Loucy (cell line): ENCODE data around the gene NPBWR2.

ENCODE experiments used
- H2AFZ ChIP-seq: fragments of 200-600 bp; sonication (generic); 2 replicates; pipeline ENCODE4 v1.6.0; 2016; ENCODE audit warnings: antibody characterized with exemption, mild to moderate bottlenecking, low read length, moderate library complexity
- H3F3A ChIP-seq: fragments of 200-600 bp; 2 replicates; pipeline ENCODE4 v1.6.0; 2016; ENCODE audit warnings: antibody characterized with exemption, low read depth, mild to moderate bottlenecking
- H3K27me3 ChIP-seq: fragments of 200-600 bp; sonication (generic); 2 replicates; pipeline ENCODE4 v1.6.1; 2014; ENCODE audit warnings: low read length, mild to moderate bottlenecking; ENCODE audit not compliant: insufficient read depth, poor library complexity, severe bottlenecking
- H3K36me3 ChIP-seq: fragments of 200-600 bp; sonication (generic); 2 replicates; pipeline ENCODE4 v1.6.1; 2016; ENCODE audit warnings: low read length; ENCODE audit not compliant: insufficient read depth
- H3K4me1 ChIP-seq: fragments of 200-600 bp; sonication (generic); 2 replicates; pipeline ENCODE4 v1.5.1; 2014; ENCODE audit warnings: low read length, mild to moderate bottlenecking; ENCODE audit not compliant: insufficient read depth, poor library complexity, severe bottlenecking
- H3K4me2 ChIP-seq: fragments of 200-600 bp; sonication (generic); 2 replicates; pipeline ENCODE4 v1.6.0; 2014; ENCODE audit warnings: antibody characterized with exemption, low read length, low read depth, mild to moderate bottlenecking; ENCODE audit not compliant: poor library complexity, severe bottlenecking
- H3K4me3 ChIP-seq: fragments of 200-600 bp; sonication (generic); 2 replicates; pipeline ENCODE4 v1.5.1; 2014; ENCODE audit warnings: low read length, mild to moderate bottlenecking, mixed read lengths; ENCODE audit not compliant: poor library complexity, severe bottlenecking
- H3K79me2 ChIP-seq: fragments of 200-600 bp; sonication (generic); 2 replicates; pipeline ENCODE4 v1.6.1; 2014; ENCODE audit warnings: low read length; ENCODE audit not compliant: insufficient read depth
- H3K9ac ChIP-seq: fragments of 200-600 bp; sonication (generic); 2 replicates; pipeline ENCODE4 v1.6.0; 2014; ENCODE audit warnings: mild to moderate bottlenecking, low read depth, low read length, moderate library complexity; ENCODE audit not compliant: poor library complexity, severe bottlenecking
- H3K9me2 ChIP-seq: fragments of 200-600 bp; sonication (generic); replicated peaks from 2 replicates; pipeline ENCODE4 v1.6.1; 2016; ENCODE audit warnings: low read depth, low read length, mixed read lengths
- H3K9me3 ChIP-seq: fragments of 200-600 bp; sonication (generic); 2 replicates; pipeline ENCODE4 v1.6.1; 2014; ENCODE audit warnings: mild to moderate bottlenecking, antibody characterized with exemption, low read length, low read depth; ENCODE audit not compliant: insufficient read depth
- H4K20me1 ChIP-seq: fragments of 200-600 bp; sonication (generic); 2 replicates; pipeline ENCODE4 v1.6.0; 2014; ENCODE audit warnings: antibody characterized with exemption, low read length, mild to moderate bottlenecking; ENCODE audit not compliant: insufficient read depth, poor library complexity, severe bottlenecking
- CTCF ChIP-seq: fragments of 200-600 bp; sonication (generic); conservative IDR thresholded peaks from 2 replicates; pipeline ENCODE4 v1.5.1; 2014; ENCODE audit warnings: mild to moderate bottlenecking, antibody characterized with exemption, low read length
- EZH2phosphoT487 ChIP-seq: fragments of 200-600 bp; IDR thresholded peaks from 2 replicates; pipeline ENCODE4 v1.6.1; 2018; ENCODE audit warnings: antibody characterized with exemption, mild to moderate bottlenecking, moderate library complexity, borderline replicate concordance

The NPBWR2 gene

GRCh38 chr20:64109831-64110391 is 2.5 kb upstream of the NPBWR2 start:
- H3K4me3 ChIP-seq, result no peak overlapping the region
- no peak overlapping the region for H2AFZ ChIP-seq
- no peaks in the 10 kb centered on the region for H4K20me1 ChIP-seq
- H3K9me3 ChIP-seq, result no peaks in the 10 kb centered on the region
- H3K9me2 ChIP-seq, result no peaks in the 10 kb centered on the region
- no peak for TF ChIP-seq CTCF
- no peak for TF ChIP-seq EZH2phosphoT487
- H3F3A ChIP-seq, result no peaks in the 10 kb centered on the region
- no peaks in the 10 kb centered on the region for H3K27me3 ChIP-seq
- H3K4me1 ChIP-seq, result peaks cover 3% of the 10 kb centered on the region
- no peak overlapping the region for H3K4me2 ChIP-seq
- H3K79me2 ChIP-seq, result no peaks in the 10 kb centered on the region
- H3K36me3 ChIP-seq, result no peaks in the 10 kb centered on the region
- H3K9ac ChIP-seq, result no peak overlapping the region

GRCh38 chr20:64108731-64109681 is 1.6 kb upstream of the NPBWR2 start:
- Histone ChIP-seq H2AFZ (no peak overlapping the region), H3K79me2 (no peaks in the 10 kb centered on the region), H3K9ac (no peak overlapping the region), H3K4me3 (no peak overlapping the region), H3K4me1 (peaks cover 3% of the 10 kb centered on the region), H3K4me2 (no peak overlapping the region), H4K20me1 (no peaks in the 10 kb centered on the region), H3K9me3 (no peaks in the 10 kb centered on the region), H3F3A (no peaks in the 10 kb centered on the region), H3K27me3 (no peaks in the 10 kb centered on the region), H3K9me2 (no peaks in the 10 kb centered on the region), H3K36me3 (no peaks in the 10 kb centered on the region)
- TF ChIP-seq EZH2phosphoT487 (no peak), CTCF (no peak)

- H3K4me1 ChIP-seq, result peaks cover 3% of the 10 kb centered on the region
- H4K20me1 ChIP-seq, result no peaks in the 10 kb centered on the region
- no peaks in the 10 kb centered on the region for H3K36me3 ChIP-seq
- H3F3A ChIP-seq, result no peaks in the 10 kb centered on the region
- H3K9me2 ChIP-seq, result no peaks in the 10 kb centered on the region
- no peak overlapping the region for H3K9ac ChIP-seq
- no peak overlapping the region for H3K4me2 ChIP-seq
- H3K27me3 ChIP-seq, result no peaks in the 10 kb centered on the region
- no peaks in the 10 kb centered on the region for H3K9me3 ChIP-seq
- TF ChIP-seq EZH2phosphoT487 (no peak), CTCF (no peak)
- no peak overlapping the region for H3K4me3 ChIP-seq
- no peaks in the 10 kb centered on the region for H3K79me2 ChIP-seq
- H2AFZ ChIP-seq, result no peak overlapping the region
Measured at GRCh38 chr20:64107736-64108457, 532 bp upstream of the NPBWR2 start.
